GM11168 (cell line): ENCODE results near the gene SMIM44.
"Not testable (repeated sequence)": the region's sequence is repeated elsewhere in the genome, so short reads cannot be mapped to it uniquely, and the experiment has no call there.

Experiments
- in situ Hi-C: fragments of 300-500 bp; cut with MboI; formaldehyde crosslinking; loops from one replicate; pipeline ENCODE4 v1.12.0; 2022; ENCODE audit warnings: low sequenced_read_pairs; ENCODE audit not compliant: unreplicated experiment

The SMIM44 gene

DNA sequence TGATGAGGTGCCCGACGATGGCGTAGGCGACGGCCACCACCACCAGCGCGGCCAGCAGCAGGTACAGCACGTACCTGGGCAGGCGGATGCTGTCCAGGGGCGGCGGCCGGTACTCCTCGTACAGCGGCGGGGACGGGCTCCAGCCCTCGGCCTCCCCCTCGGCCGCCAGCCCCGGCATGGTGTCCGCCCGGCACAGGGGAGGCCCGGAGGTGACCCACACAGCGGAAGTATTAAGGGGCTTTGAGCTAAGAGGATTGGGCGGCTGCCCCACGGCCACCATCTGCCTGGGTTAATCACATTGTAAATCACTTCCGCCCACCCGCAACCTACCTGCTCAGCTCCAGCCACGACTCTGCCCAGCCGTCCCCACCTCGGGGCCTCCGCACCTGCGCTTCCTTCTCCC, at the start of gene SMIM44:
TSS of gene SMIM44 (minus strand) at position 216 of the 403 bp plus-strand sequence. CDS start at position 178, 38 bp downstream.
- in situ Hi-C loops, result loop anchor here (10.0 kb wide), 1 partner anchor 158 kb away; no protein-coding TSS in a partner anchor

DNA sequence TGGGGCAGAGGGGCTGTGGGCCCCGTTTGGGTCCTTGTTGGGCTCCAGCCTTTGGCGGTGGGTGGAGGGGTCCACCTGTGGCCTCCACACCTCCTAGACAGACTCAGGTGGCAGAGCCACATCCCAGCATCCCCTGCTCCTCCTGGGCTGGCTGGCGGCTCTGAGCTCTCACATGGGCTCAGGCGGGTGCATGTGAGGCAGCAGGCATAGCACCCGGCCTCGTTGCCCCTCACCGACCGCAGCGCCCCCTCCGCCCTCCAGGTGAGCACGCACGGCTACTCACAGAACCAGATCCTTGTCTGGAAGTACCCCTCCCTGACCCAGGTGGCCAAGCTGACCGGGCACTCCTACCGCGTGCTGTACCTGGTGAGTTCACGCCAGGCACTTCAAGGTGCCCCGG, 49.8 kb upstream of the SMIM44 start:
- in situ Hi-C loops, result no loop called here

DNA sequence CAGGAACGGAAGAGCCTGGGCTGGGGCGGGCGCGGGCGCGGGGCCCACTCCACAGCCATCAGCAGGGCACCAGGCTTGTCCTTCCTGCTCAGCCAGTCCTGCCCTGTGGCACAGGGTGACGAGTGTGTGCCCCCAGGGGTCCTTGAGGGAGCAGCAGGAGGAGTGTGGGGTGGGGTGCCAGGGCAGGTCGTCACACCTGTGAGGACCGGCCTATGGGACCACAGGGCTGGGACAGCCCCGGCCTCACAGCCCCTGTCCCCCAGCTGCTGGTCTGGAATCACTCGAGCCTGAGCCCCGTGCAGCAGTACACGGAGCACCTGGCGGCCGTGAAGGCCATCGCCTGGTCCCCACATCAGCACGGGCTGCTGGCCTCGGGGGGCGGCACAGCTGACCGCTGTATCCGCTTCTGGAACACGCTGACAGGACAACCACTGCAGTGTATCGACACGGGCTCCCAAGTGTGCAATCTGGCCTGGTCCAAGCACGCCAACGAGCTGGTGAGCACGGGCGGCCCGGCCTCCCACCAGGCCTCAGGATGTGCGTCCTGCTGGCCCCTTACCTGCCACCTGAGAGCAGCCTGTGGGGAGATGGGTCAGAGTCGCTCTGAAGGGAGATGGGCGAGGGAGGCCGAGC, 49.0 kb upstream of the SMIM44 start:
- in situ Hi-C loops, result no loop called here

DNA sequence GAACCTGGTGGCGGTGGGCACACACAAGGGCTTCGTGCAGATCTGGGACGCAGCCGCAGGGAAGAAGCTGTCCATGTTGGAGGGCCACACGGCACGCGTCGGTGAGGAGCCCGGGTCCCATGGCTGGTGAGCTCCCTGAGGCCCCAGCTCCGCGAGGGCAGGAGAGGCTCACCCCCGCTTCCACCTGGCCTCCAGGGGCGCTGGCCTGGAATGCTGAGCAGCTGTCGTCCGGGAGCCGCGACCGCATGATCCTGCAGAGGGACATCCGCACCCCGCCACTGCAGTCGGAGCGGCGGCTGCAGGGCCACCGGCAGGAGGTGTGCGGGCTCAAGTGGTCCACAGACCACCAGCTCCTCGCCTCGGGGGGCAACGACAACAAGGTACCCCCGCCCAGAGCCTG, 48.5 kb upstream of the SMIM44 start:
- in situ Hi-C loops, result no loop called here

DNA sequence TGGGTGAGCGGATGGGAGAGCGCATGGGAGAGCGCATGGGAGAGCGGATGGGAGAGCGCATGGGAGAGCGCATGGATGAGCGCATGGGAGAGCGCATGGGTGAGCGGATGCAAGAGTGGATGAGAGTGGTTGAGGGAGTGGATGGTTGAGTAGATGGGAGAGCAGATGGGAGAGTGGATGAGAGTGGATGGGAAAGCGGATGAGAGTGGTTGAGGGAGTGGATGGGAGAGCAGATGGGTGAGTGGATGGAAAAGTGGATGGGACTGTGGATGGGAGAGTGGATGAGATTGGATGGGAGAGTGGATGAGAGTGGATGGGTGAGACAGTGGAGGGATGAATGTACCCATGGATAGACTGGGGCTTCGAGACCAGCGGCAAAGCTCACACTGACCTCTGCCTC, 47.1 kb upstream of the SMIM44 start:
- in situ Hi-C loops, result no loop called here

DNA sequence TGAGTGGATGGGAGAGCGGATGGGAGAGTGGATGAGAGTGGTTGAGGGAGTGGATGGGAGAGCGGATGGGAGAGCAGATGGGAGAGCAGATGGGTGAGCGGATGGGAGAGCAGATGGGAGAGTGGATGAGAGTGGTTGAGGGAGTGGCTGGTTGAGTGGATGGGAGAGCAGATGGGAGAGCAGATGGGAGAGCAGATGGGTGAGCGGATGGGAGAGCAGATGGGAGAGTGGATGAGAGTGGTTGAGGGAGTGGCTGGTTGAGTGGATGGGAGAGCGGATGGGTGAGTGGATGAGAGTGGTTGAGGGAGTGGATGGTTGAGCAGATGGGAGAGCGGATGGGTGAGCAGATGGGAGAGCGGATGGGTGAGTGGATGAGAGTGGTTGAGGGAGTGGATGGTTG, 46.1 kb upstream of the SMIM44 start:
- in situ Hi-C loops, result not testable (repeated sequence)

DNA sequence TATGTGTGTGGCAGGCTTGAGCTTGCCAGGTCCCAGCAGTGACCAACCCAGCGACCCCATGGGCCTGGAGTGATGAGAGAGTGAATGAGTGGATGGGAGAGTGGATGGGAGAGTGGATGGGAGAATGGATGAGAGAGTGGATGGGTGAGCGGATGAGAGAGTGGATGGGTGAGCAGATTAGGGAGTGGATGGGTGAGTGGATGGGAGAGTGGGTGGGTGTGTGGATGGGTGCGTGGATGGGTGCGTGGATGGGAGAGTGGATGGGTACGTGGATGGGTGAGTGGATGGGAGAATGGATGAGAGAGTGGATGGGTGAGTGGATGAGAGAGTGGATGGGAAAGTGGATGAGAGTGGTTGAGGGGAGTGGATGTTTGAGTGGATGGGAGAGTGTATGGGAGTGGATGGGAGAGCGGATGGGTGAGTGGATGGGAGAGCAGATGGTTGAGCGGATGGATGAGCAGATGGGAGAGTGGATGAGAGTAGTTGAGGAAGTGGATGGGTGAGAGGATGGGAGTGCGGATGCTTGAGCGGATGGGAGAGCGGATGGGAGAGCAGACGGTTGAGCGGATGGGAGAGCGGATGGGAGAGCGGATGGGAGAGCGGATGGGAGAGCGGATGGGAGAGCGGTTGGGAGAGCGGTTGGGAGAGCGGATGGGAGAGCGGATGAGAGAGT, 45.4 kb upstream of the SMIM44 start:
- in situ Hi-C loops, result no loop called here

DNA sequence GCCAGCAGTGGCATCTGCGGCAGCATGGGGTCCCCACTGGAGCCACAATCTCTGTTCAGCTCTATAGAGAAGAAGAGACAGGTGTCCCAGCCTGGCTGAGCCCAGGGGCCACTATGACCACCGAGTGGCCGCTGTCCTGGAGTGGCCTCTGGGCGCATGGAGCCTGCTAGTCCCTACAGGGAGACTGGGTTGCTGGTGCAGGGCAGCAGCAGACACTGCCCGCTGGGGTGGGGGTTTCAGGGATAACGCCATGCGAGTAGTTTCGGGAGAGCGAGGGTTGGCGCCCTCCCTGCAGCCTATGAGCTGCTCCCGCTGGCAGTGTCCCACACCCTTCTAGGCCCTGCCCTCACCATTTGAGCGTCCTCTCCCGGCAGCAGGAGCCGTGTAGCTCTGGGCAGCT, 44.8 kb upstream of the SMIM44 start:
- in situ Hi-C loops, result no loop called here

DNA sequence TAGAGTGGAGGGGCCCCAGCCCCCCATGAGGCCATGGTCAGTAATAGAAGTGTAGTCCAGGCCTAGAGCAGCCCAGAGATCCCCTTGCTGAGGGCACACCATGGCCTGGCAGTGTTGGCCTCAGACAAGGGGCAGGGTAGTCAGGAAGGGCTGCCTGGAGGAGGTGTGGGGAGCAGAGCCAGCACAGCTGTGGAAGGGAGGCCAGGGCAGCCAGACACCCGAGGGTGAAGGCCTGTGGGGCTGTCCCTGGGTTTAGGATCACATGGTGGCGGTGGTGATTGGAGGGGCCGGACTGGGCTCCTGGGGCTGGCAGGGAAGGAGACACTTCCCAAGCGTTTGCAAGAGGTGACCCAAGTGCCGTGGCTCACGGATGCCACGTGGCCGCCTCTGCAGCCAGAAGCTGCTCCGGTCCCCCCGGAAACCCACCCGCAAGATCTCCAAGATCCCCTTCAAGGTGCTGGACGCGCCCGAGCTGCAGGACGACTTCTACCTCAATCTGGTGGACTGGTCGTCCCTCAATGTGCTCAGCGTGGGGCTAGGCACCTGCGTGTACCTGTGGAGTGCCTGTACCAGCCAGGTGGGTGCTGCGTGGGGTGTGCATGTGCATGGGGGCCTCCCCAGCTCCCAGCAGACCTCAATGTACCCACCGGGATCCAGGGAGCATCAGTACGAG, 44.1 kb upstream of the SMIM44 start:
- in situ Hi-C loops, result no loop called here

DNA sequence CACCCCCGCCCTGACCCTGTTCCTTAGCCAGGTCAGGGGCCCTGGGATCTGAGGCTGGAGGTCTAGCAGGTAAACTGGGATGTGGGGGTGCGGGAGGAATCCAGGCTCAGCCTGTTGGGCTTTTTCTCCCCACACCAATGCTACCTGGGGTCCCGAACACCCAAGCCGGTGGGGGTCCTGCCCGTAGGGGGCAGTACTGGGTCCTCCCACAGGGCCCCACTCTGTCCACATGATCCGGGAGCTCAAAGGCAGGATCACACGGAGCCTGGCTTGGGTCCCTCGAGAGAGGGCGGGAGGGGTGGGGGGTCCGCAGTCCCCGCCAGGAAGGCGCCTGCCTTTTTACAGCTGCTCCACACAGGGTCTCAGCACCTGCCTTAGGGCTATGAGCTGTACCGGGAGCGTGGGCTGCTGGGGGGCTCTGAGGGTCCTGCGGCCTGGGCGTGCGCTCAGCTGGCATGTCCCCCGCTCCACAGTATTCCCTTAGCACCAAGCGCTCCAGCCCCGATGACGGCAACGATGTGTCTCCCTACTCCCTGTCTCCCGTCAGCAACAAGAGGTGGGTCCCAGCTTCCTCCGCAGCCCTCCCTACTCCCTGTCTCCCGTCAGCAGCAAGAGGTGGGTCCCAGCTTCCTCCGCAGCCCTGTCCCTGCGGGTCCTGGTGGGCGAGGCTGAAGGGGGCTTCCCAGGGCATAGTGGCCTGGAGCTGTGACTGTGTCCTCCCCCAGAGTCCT, 43.4 kb upstream of the SMIM44 start:
- in situ Hi-C loops, result no loop called here

DNA sequence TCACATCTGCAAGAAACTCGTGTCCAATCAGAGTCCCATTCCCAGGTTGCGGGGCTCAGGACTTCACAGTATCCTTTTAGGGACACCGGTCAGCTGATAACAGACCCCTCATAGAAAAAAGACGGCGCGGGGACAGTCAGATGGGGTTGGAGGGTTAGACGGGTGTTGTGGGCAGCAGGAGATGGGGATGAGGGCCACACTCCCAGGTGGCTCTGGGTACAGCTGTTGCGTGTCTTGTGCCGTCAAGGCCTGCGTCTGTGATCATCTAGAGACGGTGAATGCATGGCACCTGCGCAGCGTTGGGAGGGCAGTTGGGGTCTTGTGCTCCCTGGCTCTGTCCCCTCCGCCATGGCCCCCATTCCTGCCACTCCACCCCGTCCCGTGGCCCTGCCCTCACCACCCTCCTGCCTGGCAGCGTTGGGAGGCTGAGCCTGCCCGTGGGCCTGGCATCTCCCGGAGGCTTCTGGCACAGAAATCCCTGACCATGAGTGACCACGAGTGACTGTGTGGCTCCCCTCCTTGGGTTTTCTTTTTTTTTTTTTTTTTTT, 41.7 kb upstream of the SMIM44 start:
- in situ Hi-C loops, result no loop called here

DNA sequence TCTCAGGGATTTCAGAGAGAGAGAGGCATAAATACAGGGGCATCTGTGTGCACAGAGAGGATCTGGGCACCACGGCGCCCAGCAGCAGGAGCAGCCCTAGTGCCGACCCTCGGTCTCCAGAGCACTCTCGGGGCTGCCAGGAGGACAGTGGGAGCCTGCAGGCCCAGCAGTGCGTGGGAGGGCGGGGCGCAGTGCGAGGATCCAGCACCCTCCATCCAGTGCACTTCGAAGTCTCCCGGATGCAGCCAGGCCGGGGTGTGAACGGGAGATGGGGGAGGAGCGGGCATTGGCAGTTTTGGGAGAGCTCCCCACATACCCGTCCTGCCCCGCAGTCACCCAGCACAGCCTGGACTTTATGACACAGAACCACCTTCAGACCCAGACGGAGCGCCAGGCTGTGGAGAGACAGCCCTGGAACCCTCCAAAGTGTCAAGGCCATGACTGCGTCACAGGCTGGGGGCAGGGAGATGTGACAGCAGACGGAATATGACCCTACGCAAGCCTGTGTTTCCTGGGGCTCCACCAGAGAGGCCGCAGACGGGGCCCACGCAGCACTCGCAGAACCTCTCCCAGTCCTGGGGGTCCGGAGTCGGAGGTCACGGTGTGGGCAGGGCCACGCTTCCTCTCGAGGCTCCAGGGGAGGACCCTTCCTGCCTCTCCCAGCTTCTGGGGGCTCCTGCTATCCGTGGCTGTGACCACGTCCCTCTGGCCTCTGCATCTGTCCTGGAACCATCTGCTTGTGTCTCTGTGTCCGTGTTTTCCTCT, 41.0 kb upstream of the SMIM44 start:
- in situ Hi-C loops, result no loop called here

DNA sequence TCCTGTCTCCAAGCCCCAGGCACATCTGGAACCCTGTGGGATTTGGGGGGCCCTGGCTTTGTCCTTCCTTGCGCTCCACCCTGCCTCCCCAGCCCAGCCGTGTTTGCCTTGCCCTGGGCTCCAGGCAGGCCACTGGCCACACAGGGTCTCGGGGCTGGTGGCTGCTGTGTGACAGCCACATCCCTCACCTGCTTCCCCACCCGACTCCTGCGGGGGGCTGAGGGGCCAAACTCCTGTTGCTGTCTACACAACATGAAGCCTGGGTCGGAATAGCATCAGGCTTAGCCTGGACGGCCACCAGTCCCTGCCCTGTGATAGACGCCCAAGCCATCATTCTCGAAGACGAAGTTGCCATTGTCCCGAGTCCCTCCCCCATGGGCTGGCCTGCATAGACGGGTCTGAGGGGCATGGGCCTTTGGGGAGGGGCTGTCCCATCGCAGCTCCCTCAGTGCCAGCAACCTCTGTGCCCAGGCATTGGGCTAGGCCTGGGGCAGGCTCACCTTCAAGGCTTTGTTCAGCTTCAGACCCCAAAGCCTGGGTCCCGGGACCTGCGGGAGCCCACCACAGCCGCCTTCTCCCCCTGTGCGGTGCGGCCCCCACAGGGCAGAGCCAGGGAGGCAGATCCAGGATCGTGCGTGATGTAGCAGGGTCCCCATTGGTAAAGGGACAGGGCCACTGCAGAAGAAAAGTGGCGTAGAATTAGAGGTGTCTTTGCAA, 40.3 kb upstream of the SMIM44 start:
- in situ Hi-C loops, result no loop called here

DNA sequence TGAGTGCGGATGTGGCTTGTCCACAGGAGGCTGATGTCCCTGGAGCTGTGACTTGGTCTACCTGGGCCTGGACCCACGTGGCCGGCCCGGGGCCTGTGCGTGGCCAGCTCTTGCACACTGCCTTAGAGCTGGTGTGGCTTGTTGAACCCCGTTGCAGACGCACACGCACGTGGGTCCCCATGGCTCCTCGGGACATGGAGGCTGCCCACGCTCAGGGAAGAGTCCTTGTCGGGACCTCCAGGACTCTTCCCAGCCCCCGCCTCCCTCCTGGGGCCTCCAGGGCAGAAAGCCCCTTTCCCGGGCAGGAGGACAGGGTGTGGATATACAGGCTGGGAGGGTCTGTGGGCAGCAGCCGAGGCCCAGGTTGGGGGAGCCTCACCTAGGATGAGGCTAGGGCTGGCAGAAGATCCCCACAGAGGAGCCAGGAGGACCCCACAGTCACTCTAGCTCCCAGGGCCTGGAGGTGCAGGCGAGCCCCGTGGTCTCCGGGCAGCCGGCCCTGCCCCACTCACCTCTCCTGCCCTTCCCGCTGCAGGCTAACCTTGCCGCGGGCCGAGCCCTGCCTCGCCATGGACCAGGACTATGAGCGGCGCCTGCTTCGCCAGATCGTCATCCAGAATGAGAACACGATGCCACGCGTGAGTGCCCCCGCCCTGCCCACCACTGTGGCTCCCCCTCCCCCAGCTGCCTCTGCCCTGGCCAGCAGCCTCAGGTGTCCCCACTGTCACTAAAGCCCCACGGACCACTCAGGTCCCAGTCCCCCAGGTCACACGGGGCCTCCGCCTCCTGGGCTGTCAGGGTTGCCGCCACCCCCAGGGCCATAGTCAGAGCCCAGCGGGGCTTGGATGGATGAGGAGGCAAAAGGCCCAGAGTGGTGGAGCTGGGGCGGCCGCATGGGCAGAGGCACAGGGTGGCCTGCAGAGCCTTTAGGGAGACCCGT, 39.5 kb upstream of the SMIM44 start:
- in situ Hi-C loops, result no loop called here

DNA sequence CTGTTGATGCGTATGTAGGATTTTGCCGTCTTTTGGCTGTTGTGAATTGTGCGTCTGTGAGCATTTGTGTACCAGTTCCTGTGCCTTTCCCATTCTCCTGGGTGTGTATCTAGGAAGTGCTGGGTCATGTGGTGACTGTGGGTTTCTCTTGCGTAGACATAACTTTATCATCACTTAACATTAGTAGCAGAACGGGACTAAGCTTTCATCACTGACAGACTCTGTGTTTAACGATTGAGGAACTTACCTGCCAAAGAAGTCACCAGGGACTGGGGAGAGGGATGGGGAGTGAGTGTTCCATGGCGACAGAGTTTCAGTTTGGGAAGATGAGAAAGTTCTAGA, 37.8 kb upstream of the SMIM44 start:
- in situ Hi-C loops, result no loop called here

DNA sequence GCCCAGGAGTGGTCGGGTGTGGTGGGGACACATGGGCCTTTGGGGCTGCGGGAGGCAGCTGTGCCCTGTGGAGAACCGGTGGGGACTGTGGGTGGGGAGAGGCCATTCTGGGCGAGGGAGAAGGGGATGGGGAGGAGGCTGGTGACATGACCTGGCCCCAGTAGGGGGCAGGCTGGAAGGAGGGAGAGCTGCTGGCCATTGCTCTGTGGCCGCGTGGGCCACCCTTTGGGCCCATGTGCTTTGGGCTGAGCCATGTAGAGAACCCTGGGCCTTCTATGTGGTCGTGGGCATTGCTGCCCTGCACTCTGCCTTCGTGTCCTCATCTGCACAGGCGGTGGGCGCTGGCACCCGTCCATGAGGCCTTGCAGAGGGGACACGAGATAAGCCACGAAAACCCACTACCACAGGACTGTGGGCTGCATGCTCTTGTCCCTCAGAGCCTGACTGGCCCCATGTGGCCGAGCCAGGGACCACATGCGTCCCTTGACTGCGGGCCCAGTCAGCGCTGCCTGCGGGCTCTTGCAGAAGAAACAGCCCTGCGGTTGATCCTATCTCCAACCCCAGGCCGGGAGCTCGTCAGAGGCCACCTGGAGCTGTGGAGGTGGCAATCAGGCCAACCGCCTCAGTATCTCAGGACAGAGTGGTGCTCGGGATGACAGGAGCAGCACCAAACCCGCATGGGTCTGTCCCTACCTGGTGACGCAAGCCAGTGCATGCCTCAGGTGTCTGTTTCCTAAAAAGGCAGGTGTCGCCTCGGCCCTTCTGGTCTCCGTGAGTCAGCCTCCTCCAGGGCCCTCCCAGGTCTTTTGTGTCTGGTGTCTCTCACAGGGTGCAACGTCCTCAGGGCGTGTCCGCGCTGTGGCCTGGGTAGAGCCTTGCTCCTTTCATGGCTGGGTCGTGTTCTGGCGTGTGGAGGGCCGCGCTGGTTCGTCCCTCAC, 37.2 kb upstream of the SMIM44 start:
- in situ Hi-C loops, result no loop called here

DNA sequence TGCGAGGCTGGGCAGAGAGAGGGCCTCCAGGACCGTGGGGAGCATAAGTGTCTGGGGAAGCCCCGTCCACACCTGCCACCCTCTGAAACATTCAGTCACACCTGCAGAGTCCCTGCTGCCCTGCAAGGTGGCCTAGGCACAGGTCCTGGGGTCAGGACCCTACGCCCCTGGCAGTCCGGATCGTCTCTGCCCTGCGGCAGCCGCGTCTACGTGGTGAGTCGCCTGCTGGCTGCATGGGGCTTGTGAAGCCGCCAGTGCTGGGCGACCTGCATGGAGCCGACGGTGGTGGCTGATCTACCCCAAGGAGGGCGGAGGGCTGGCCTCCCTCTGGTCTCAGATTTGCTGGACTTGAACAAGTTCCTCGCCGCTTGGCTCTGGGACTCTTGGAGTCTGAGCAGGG, 35.9 kb upstream of the SMIM44 start:
- in situ Hi-C loops, result no loop called here
